ENCODE results near the gene LMO7.

Gene LMO7

DNA sequence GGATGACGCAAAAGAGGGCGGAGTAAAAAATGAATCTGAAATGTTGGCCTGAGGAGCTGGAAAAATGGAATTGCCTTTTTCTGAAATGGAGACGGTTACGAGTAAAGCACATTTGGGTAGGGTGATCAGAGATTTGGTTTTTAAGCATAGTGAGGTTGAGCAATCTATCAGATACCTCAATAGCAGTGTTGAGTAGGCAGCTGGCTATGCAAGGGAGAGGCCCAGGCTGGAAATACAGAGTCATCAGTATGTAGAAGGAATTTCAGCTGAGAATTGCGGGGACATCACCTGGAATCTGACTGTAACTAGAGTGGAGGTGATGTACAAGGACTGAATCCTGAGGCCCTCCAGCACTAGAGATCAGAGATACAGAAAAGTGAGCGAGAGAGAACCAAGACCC is 224.8 kb downstream of the LMO7 start:
- DNase-seq, result no peak

GRCh38 chr13:75861786-75862185 is 225.7 kb downstream of the LMO7 start:
- no peak for DNase-seq

GRCh38 chr13:75864718-75865117 is 228.6 kb downstream of the LMO7 start:
- no peak for DNase-seq

DNA sequence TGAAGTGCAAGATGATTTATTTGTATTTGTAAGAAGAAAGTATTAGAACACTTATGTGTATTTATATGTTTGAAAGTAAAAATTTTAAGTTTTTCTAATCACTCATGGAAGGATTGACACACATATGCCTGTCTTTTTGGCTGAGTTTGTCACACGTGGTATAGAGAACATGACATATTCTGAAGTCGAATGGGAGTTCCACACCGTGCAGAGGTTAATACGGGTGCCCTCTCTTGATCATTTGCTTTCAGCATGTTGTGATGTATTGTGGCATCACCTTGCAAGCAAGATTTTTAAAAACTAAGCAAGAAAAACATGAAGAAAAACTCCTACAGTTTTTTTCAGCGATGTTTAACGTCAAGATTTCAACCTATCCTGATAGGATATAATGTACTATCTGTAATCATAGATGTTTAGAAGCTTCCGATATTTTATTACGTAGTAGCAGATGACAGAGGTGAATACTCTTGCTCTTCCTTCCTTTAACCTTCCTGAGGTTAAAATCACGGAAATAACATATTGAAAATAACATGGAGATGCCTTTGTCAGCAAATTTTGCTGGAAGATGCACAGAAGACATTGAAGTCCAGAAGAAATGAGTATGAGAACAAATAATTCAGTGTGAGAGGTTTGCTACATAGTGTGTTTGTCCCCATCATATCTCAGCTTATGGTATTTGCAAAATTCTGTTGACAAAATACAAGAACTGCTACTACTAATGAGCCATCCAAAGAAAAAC is 231.4 kb downstream of the LMO7 start:
- no peak for DNase-seq

DNA sequence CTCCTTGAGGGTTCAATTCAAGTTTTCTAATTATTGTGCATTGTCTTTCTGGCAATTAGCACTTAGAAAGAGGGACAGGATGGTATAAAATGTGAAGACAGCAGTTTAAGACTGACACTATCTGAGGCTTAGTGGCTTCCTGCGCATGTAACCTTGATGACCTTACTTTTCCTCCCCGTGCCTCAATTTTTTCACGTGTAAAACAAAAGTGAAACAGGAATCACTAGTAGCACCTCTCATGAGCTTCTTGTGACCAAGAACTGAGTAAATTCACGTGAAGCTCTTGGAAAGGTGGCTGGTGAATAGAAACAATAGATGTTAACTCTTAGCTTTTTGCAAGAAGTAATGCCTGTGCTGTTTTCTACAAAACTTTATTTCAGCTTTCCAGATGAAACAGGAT is 233.9 kb downstream of the LMO7 start:
- DNase-seq, result no peak

GRCh38 chr13:75870397-75870903 is 234.3 kb downstream of the LMO7 start:
- peak; percentile 29 to 38 for DNase-seq

DNA sequence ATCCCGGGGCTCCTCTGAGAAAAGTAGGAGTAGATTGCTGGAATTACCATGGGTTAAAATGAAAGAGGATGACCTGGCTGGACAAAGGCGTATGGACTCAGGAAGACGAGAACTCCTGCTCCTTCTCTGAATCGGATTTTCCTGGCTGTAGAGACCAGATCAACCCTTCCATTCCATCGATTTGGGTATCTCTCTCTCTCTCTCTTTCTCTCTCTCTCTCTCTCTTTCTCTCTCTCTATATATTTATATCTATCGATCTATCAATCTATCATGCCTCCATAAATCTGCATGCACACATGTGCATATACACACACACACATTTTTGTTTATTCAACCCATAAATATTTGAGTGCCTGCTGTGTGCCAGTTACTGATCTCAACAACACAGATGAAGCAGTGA is 234.9 kb downstream of the LMO7 start:
- no peak for DNase-seq

DNA sequence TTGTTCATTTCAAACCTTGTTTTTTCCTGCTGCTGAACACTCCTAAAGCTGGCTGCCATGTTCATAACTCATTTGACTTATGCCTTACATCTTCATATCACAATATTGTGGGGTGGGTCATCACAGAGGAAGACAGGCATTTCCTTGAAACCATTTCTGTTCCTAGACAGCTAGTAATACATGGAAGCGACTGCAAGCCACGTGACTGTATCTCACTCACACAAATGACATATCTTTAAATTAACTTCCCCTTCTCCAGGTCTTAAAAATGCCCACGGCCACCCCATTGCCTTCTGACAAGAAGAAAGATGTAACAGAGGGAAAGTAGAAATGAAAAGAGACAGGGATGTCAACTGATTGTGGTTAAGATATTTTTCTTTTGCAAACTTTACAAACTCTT is 236.8 kb downstream of the LMO7 start:
- no peak for DNase-seq

- no peak for DNase-seq
Observed at GRCh38 chr13:75873494-75873893, 237.4 kb downstream of the LMO7 start.

- no peak for DNase-seq
Observed at GRCh38 chr13:75875450-75875849, 239.3 kb downstream of the LMO7 start.

DNA sequence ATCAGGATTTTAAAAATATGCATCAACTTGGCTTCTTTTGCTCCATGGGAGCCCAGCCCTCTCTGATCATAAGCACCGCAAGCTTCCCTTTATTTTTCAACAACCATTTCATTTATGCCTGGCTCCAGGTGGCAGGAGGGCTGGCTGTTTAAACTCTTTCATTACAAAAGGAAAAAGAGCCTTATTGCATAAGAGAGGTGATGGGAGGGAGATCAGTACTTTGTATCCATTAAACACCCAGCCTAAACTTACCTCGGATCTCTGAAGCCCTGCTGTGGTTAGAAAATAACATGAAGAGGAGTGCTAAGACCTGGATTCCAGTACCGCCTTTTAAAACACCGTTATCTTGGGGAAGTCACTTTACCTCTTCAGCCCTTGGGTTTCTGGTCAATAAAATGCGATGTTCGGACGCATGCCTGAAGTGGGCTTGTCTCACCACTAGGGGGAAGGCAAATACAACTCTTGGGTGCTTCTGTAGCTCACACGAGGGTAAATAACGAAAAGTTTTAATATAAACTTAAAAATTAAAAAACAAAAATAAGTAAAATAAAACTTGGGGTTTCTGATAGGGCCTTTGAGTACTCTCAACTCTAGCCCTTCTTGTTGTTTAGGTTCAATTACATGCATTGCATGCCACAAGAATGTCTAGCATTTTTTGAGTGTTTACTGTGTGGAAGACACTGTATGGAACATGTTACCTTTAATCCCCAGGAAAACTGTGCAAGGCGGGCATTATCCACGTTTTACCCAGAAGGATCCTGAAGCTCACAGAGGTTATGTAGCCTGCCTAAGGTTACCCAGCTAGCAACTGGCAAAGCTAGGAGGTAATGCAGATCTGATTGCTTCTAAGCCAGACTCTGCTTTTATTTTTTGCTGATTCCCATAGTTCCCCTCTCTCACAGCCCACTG is 240.3 kb downstream of the LMO7 start:
- DNase-seq, result peak; percentile 62 to 66

GRCh38 chr13:75877071-75877470 is 240.9 kb downstream of the LMO7 start:
- no peak for DNase-seq

DNA sequence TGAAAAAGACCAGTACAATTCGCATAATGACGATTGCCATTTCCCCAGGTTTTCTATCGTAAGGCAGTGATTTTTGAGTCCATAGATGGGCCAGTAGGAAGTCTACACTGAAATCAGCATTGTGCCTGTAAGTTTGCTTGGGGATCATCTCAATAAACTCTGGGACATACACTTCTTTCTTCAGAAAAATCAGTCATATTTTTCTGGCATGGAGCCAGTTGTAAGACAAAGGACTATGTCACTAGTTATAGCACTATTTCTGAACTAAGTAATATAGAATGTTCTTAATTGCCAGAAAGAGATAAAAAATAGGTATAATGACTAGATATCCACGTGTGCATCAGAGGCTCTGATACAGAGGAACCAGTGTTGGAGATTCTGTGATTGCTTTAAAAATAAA is 243.5 kb downstream of the LMO7 start:
- no peak for DNase-seq

- DNase-seq, result no peak
Observed at GRCh38 chr13:75881109-75881775, 245.1 kb downstream of the LMO7 start.

DNA sequence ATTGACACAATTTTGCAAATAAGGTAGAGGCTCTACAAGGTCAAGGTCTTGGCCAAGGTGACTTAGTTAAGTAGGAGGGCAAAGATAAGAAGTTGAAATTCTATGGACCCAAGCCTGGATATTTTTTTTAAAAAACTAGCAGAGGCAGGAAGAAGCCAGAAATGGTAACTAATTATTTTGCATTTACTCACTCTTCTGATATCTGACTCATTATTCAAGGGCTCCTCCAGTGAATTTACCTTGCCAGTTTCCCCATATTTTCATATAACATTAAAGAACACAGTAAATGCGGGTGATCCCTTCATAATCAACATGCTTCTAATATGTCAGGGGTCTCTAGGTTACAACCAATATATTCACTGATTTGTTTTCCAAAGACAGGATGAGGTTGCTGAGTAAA is 246.1 kb downstream of the LMO7 start:
- no peak for DNase-seq

DNA sequence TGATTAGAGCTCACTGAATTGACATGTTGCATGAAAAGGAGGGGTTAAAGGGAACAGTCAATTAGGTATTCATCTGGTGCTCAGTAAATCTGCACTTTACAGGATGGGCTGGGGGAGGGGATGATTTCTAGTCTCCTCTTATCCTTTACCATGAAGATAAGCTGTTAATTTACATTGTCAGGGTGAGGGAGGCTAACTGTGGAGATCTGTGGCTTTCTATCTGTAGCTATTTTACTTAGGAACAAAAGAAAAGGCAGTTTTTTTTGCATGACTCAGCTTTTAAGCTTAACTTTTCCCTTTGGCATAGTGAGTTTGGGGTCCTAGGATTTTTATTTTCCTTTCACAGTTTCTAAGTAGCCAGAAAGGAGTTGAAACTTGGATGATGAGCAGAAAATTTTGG is 253.3 kb downstream of the LMO7 start:
- DNase-seq, result no peak

- no peak for DNase-seq
Observed at GRCh38 chr13:75895168-75895567, 259.0 kb downstream of the LMO7 start.

DNA sequence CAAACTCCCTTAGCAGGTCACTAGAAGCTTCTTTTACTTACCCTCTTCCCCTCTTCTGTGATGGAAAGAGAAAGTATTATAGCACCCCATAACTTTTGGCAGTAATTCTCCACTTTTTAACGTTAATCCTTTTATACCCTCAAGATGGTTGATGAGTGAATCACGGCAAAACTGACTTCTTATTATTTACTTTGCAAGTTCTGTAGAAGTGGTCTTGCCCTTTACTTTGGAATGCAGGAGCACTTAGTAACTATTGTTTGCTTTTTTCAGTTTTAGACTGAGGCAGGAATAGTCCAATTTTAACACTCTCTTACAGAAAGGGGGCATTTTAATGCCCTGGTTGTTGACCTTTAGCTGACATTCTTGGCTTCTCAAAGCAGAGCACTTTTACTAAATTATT is 260.1 kb downstream of the LMO7 start:
- DNase-seq, result no peak

GRCh38 chr13:75897386-75897785 is 261.3 kb downstream of the LMO7 start:
- no peak for DNase-seq

- no peak for DNase-seq
Observed at GRCh38 chr13:75901501-75901900, 265.4 kb downstream of the LMO7 start.

DNA sequence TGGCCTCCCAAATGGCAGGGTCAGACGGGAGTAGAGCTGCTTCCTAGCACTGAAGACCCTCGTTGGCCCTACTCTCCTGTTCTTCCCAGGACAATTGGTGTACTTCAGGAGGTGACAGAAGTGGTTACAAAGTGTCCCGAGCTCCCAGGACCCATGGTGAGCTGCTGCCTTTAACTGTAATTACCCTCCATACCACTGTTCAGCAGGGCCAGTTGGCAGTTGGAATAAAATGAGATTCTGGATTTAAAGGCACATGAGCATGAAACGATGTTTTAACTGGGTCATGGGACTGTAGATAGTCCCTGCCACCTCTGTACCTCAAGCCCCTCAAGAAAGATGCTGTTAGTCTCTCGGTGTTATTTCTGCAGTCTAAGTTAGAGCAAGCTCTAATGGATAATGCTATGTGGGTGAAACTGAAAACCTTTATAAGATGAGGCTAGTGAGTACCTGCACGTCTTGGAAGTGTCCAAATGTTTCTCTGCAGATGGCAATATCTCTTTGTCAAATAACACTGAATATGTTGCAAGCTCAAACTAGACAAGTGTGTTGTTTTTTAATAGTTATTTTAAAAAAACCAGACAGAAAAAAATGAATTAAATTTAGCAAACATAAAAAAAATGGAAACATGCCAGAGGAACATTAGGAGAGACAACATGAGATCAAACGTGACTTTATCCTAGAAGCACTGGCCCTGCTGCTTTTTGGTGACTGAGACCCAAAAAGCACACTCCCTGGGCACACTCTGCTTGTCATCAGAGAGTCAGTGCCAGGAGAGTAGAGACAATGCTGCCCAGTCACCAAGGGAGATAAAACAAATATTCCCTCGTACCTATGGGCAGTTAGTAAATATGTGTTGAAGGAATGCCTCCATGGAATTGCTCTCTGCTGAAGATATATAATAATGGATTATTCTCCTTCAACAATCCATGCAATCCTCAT is 266.3 kb downstream of the LMO7 start:
- no peak for DNase-seq

- DNase-seq, result no peak
Observed at GRCh38 chr13:75904012-75904411, 267.9 kb downstream of the LMO7 start.
